NCI-H524 treated with DMSO at 0.1 percent for 48 hours (cell line): ENCODE results near the gene HSPA1L.
"Not testable (repeated sequence)": the region's sequence is repeated elsewhere in the genome, so short reads cannot be mapped to it uniquely, and the experiment has no call there.

ENCODE experiments used
- DNase-seq: peaks from one replicate; lab custom pipeline; 2025; lab: John Stamatoyannopoulos, UW

HSPA1L gene

GRCh38 chr6:31813465-31813849 is 1.6 kb downstream of the HSPA1L start:
- no peak for DNase-seq

GRCh38 chr6:31811645-31812044 is 3.4 kb downstream of the HSPA1L start:
- DNase-seq: no peak

- DNase-seq: not testable (repeated sequence)
These were observed 6.5 kb downstream of the HSPA1L start for GRCh38 chr6:31808599-31808998.

- DNase-seq: peak; percentile 61
These were observed 8.4 kb downstream of the HSPA1L start, which contains the start of gene LSM2 for GRCh38 chr6:31806470-31807272. LSM2 (minus strand) TSS chr6:31806966; CDS start chr6:31806757, 209 bp downstream.

GRCh38 chr6:31805939-31806469 is 9.1 kb downstream of the HSPA1L start:
- DNase-seq: no peak

- not testable (repeated sequence) for DNase-seq
These were observed 13.8 kb downstream of the HSPA1L start for GRCh38 chr6:31801031-31801927.

- DNase-seq: no peak
These were observed 15.3 kb downstream of the HSPA1L start for GRCh38 chr6:31799781-31800180.

GRCh38 chr6:31797588-31797987 is 17.5 kb downstream of the HSPA1L start:
- no peak for DNase-seq

GRCh38 chr6:31796993-31797385 is 18.1 kb downstream of the HSPA1L start:
- no peak for DNase-seq

GRCh38 chr6:31795616-31796298 is 19.3 kb downstream of the HSPA1L start, which contains the start of gene VARS1:
VARS1 (minus strand) TSS chr6:31795752; CDS start chr6:31795217, 535 bp downstream.
- peak; percentile 59 for DNase-seq

- no peak for DNase-seq
These were observed 20.0 kb downstream of the HSPA1L start for GRCh38 chr6:31794866-31795615.

GRCh38 chr6:31794294-31794865 is 20.7 kb downstream of the HSPA1L start:
- no peak for DNase-seq

GRCh38 chr6:31793927-31794245 is 21.2 kb downstream of the HSPA1L start:
- not testable (repeated sequence) for DNase-seq

- DNase-seq: no peak
These were observed 22.3 kb downstream of the HSPA1L start for GRCh38 chr6:31792761-31793171.

GRCh38 chr6:31792090-31792374 is 23.1 kb downstream of the HSPA1L start:
- DNase-seq: no peak

- no peak for DNase-seq
These were observed 23.6 kb downstream of the HSPA1L start for GRCh38 chr6:31791324-31792089.

- DNase-seq: no peak
These were observed 29.6 kb downstream of the HSPA1L start for GRCh38 chr6:31785475-31785874.

- no peak for DNase-seq
These were observed 30.8 kb downstream of the HSPA1L start for GRCh38 chr6:31784098-31784925.

GRCh38 chr6:31782126-31782855 is 32.8 kb downstream of the HSPA1L start:
- DNase-seq: no peak
